NT2/D1 (cell line): Measurements from ENCODE around the gene SMAD5.

Experiments used
- YY1 ChIP-seq: IDR thresholded peaks from 2 replicates; pipeline ENCODE4 v1.6.1; 2011; ENCODE audit not compliant: insufficient read length, insufficient read depth
- ZNF274 ChIP-seq: IDR thresholded peaks from 2 replicates; pipeline ENCODE4 v1.6.1; 2011; ENCODE audit warnings: mild to moderate bottlenecking, low read depth, low read length

DNA sequence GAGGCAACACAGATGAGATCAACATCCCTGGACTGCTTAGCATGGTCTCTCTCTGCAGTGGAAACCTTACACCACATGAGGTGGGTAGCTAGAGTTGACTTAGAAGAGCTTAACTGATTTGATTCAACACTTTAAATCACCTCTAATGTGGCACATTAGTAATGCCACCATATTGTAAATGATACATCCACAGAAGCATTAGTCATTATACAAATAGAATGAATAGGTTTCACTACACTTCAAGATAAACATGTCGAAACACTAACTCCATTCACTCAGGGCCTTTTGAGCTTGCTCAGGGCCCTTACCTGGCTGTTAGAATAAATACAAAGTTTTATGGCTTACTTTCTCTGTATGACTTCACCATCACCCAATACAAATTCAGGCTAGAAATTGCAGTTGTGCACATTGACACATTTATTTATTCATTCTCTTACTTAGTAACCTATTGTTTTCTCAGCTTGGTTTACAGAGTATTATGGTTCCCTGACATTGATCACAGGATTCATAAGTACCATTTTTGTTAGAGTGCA is 9.3 kb upstream of the SMAD5 start:
- TF ChIP-seq YY1 (no peak), ZNF274 (no peak)
